GM19324 (cell line): ENCODE measurements around the gene KANSL2.
"Not testable (repeated sequence)": the region's sequence is repeated elsewhere in the genome, so short reads cannot be mapped to it uniquely, and the experiment has no call there.

Experiments used
- ATAC-seq: cut with Tn5 transposase; IDR thresholded peaks from one replicate; pipeline ENCODE4 v1.9.1; 2021; ENCODE audit warnings: mild to moderate bottlenecking, moderate library complexity; ENCODE audit not compliant: unreplicated experiment, low FRiP score

The KANSL2 gene

DNA sequence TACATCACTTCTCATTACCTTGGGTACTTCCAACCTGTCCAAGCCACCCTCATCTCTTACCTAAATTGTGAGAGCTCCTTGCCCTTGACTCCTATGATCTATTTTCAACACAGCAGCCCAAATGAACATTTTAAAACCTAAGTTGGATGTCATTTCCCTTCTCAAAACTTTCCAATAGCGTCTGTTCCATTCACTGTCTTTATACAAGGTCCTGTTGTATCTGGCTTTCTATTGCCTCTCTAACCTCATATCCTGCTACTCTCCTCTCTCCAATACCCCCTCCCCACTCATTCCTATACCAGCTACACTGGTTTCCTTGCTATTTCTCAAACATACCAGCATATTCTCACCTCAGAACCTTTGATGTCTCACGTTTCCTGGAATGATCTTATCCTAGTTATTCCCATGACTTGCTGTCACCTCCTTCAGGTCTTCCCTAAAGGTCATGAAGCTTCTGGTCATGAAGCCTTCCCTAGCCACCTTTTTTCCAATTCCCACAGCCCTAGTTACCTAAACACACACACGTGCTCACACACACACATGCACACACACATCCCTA is 4.1 kb upstream of the KANSL2 start:
- no peak for ATAC-seq

DNA sequence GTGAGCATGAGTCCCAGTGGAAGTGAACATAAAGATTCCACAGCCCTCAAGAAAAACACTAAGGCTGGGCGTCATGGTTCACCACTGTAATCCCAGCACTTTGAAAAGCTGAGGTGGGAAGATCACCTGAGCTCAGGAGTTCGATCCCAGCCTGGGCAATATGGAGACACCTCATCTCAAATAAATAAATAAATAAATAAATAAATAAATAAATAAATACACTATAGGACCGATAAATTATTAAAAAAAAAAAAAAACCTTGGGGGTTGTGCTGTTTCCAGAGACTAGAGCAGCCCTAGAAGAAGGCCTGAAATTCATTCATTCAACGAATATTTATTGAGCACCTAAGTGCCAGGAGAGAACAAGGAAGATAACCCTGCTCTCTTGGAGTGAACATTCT is 1.5 kb upstream of the KANSL2 start:
- ATAC-seq: no peak

DNA sequence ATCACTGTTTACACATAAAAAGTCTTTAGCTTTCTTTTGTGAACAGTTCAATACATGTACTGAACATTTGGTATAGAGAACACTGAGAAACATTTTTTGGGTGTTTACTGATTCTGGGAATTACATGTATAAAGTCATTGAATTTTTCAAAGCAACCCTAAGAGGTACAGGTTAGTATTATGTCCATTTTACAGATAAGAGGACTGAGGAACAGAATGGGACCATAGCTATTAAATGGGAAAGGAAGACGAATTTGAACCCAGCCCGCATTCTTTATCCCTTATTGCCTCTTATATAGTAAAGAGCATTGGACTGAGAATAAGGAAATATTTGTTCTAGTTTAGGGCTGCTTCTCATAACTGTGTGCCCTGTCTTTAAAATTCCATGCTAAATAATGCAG is 889 bp upstream of the KANSL2 start:
- ATAC-seq: no peak

DNA sequence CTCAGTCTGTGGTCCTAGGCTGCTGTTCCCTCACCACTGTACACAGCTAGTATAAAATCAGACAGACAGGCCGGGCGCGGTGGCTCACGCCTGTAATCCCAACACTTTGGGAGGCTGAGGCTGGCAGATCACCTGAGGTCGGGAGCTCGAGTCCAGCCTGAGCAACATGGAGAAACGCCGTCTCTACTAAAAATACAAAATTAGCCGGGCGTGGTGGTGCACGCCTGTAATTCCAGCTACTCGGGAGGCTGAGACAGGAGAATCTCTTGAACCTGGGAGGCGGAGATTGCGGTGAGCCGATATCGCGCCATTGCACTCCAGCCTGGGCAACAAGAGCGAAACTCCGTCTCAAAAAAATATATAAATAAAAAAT is 481 bp upstream of the KANSL2 start:
- not testable (repeated sequence) for ATAC-seq

DNA sequence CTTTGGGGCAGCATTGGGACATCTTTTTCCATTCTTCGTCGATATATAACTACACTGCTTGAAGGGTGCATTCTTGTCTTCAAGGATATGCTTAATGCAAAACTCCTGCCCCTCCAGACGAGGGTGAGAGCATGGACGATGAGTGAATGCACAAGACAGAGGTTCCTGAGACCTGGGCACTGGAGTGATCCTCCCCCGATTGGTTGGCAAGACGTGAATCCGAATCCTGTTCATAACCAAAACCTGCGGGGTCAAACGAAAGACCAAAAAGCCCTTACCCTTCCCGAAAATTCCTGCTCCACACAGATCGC is 684 bp downstream of the KANSL2 start:
- ATAC-seq: no peak

DNA sequence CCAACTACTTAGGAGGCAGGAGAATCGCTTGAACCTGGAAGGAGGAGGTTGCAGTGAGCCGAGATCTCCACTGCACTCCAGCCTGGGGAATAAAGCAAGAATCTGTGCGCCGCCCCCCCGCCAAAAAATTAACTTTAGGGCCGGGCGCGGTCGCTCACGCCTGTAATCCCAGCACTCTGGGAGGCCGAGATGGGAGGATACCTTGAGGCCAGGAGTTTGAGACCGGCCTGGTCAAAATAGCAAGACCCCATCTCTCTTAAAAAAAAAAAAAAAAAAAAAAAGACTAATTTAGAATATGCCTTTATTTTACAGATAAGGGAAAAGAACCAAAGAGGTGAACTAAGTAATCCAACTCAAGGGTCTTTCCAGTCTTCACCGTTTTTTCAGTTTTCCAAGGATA is 1.2 kb downstream of the KANSL2 start:
- no peak for ATAC-seq

DNA sequence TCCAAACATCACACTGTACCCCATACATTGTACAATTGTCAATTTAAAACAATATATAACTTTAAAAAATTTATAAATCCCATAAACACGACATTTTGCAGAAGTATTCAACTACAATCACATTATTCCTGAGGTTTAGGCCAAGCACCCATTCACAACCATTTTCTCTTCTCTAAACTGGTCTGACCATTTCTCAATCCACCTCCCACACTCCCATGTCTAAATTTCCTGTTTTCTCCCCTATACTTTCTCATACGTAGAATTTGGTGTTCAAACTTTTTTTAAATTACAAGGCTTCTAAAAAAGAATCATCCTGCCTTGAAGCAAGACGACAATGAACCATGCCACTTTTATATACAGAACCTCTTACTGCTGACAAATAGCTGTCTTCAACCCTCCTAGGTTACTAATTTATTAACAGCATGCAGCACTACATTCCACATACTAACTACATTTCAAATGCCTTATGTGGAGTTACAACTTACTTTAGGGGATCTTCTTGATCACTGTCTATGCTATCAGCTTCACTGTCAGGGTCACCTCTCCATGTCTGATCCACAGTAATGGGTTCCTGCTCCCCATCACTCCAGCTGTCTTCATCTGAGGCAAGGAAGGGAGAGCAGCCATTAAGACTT is 3.4 kb downstream of the KANSL2 start:
- no peak for ATAC-seq

DNA sequence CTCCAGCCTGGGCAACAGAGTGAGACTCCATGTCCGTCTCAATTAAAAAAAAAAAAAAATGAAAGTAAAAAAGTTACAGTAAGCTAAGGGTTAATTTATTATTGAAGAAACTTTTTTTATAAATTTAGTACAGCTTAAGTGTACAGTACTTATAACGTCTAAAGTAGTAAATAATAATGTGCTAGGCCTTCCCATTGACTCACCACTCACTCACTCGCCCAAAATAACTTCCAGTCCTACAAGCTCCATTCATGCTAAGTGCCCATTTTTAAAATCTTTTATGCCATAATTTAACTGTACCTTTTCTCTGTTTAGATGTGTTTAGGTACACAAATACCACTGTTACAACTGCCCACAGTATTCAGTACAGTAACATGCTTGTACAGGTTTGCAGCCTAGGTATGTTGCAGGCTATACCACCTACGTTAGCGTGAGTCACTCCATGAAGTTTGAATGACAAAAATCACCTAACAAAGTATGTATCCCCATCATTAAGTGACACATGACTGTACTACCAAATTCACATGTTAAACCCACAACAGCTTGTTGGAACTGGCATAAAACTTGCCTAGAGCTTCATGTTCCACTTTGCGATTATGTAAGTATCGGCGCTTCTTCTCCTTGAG is 10.7 kb downstream of the KANSL2 start:
- ATAC-seq: no peak

DNA sequence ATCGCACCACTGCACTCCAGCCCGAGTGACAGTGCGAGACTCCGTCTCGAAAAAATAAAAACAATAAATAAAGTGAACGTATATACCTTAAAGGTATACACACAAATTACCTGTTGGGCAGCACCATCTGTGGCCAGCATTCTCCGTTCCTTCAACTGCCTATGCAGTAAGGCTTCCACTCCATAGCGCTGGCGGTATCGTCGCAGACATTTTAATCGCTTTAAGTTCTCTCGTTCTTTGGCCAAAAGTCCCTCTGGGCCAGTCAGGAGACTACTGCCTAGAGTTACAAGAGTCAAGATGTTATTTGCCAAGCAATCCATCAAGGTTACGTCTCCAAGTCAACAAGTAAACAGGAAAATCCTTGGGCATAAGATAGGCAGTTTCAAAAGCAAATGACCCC is 13.0 kb downstream of the KANSL2 start:
- ATAC-seq: no peak

DNA sequence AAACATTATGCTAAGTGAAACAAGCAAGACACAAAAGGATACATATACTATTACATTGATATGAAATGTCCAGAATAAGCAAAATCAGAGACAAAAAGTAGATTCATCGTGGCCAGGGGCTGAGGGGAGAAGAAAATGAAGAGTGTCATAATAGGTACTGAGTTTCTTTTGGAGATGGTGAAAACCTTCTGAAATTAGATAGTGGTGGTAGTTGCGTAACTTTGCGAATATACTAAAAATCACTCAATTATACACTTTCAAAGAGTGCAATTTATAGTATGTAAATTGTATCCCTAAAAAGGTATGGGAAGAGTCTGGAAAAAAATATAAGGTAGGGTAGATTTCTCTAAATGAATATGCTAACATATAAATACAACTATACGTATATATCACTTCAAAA is 22.2 kb downstream of the KANSL2 start:
- ATAC-seq: no peak

DNA sequence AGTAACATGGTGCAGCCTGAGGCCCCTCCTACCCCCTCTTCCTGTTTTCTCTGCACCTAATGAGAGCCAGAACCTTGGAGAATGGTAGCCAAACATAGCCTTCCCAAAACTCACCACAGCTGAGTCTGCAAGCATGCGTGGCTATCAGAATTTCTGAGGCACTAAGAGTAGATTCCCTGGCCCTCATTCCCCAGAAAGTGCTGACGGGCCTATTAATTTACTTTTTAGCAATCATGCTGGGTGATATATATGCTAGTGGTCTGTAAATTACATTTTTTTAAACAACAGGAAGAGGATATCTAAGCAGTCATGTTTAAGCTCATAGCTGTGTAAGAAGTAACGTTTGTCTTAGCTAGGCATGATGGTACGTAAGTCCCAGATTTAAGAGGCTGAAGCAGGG is 30.4 kb downstream of the KANSL2 start:
- ATAC-seq: no peak

DNA sequence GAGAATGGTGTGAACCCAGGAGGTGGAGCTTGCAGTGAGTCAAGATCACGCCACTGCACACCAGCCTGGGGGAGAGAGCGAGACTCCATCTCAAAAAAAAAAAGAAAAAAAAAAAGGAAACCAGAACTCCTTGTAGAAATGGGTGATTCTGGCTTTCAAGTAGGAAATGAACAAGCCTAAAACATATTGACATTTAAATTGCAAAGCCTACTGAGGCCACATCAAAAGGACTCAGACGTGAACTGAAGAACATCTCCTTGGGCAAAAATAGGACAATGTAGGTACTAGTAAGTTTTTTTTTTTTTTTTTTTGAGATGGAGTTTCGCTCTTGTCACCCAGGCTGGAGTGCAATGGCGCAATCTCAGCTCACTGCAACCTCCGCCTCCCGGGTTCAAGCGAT is 36.7 kb downstream of the KANSL2 start:
- ATAC-seq: not testable (repeated sequence)

DNA sequence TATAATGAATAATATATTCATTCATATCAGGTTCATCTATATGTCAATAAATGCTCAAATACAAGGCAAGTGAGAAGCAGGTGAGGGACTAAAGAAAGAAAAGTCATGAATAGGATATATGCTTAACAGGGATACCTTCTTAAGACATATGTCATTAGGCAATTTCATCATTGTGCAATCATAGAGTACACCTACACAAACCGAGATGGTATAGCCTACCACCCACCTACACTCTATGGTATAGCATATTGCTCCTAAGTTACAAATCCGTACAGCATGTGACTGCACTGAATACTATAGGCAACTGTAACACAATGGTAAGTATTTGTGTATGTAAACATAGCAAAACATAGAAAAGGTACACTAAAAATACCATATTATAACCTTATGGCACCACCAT is 39.0 kb downstream of the KANSL2 start:
- ATAC-seq: no peak

DNA sequence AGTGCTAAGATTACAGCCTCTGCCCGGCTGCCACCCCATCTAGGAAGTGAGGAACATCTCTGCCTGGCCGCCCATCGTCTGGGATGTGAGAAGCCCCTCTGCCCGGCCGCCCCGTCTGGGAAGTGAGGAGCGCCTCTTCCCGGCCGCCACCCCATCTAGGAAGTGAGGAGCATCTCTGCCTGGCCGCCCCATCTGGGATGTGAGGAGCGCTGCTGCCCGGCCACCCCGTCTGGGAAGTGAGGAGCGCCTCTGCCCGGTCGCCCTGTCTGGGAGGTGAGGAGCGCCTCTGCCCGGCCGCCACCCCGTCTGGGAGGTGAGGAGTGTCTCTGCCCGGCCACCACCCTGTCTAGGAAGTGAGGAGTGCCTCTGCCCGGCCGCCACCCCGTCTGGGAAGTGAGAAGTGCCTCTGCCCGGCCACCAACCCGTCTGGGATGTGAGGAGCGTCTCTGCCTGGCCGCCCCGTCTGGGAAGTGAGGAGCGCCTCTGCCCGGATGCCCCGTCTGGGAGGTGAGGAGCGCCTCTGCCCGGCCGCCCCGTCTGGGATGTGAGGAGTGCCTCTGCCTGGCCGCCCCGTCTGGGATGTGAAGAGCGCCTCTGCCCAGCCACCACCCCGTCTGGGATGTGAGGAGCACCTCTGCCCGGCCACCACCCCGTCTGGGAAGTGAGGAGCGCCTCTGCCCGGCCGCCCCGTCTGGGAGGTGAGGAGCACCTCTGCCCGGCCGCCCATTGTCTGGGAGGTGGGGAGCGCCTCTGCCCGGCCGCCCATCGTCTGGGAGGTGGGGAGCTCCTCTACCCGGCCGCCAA is 40.1 kb downstream of the KANSL2 start:
- ATAC-seq: not testable (repeated sequence)

DNA sequence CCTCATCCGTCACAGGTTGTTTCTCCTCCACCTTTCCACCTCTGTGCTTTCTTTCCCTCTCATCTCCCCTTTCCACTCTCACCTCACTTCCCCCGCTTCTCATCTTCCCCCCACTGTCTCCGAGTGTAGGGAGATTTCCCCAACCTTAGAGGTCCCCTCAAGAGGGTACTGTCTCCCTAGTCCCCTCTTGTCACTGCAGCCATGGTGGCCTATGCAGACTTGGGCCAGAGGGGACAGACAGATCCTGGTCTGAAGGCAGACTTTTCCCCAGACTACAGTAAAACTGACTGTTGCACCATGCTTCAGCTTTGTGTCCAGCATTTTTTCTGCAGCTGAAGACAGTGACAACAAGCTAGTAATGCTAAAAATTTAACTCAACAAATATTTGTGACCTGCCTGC is 41.2 kb downstream of the KANSL2 start:
- no peak for ATAC-seq

DNA sequence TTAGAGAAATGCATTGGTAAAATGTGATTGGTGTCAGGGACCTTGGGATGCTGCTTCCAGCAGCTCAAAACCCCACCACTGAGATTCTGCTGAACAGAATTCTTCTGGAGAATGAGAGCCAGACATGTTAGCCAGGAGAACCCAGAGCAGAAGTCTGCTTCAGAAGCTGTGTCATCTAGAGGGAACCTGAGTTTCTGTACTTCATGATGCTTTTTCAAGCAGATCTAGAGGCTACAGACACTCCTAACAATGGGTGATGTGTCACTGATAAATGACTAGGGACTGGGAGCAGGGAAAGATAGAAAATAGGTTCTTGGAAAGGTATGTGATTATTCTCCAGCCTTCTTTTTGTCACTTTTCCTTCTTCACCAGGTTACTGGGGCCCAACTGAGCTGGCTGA is 41.6 kb downstream of the KANSL2 start:
- no peak for ATAC-seq

DNA sequence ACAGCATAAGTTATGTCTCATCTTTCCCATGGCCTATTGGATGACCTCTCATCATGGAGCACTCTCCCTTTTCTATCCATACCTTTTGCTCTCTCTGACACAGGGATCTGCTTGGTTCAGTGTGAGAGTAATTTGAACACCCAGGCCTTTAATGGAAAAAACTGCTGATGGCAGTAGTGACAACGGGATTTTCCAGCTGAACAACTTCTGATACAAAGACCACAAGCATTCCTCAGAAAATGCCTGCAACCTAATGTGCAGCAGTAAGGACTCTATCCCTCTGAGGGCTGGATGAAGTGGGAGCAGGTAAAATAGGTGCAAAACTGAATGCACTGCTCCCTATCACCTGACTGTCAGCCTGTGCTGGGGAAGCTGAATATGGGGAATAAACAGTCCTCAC is 51.0 kb downstream of the KANSL2 start:
- no peak for ATAC-seq

DNA sequence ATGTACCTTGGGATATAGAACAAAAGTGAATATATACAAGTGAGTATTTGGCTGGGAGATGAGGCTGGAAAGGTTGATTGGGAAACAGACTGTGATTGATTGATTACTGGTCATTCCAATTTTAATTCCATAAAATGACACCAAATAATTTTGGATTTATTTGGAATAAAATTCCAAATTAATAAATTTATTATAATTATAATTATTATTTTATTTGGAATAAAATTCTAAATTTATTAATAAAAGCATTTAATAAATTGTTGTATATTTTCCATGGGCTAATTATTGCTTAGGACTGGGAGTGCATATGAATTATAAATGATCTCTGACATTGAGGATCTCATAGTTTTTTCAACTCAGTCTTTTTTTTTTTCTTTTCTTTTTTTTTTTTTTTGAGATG is 51.7 kb downstream of the KANSL2 start:
- ATAC-seq: no peak

DNA sequence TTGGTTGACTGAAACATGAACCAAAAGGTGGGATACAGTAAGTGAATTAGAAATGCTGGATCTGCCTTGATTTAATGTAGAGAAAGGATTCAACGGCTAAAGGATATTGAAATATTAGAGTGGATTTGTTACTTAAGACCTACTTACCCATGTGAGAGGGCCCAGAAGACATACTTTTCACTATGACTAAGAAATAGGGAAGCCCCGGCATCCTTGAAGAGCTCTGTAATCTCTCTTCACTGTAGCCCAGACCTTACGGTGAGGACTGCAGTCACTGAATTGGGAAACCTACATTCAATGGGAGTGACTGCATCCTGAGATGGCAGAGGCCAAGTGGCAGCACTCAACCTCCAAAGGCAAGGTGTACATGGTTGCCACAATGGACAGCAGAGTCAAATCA is 52.5 kb downstream of the KANSL2 start:
- no peak for ATAC-seq

DNA sequence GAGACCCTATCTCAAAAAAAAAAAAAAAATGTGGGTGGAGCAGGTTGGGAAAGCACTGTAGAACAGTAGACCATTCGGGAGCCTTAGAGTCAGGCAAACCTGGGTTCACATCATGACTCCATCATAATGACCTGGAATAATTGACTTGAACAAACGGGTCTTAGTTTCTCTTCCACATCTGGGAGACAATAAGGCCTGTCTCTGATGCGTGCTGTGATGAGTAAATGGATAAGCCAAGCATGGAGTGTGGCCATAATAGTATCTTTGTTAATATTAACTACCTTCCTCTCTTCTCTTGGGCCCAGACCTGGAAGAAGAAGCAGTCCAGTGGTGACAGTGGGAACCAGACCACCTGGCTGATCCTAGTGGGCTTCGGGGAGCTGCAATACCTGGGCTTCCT is 54.5 kb downstream of the KANSL2 start:
- no peak for ATAC-seq

DNA sequence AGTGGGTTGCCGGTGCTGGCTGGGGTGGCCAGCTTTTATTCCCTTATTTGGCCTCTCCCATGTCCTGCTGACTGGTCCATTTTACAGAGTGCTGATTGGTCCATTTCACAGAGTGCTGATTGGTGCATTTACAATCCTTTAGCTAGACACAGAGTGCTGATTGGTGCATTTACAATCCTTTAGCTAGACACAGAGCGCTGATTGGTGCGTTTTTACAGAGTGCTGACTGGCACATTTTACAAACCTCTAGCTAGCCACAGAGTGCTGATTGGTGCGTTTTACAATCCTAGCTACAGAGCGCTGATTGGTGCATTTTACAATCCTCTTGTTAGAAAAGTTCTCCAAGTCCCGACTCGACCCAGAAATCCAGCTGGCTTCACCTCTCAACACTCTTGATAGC is 59.0 kb downstream of the KANSL2 start:
- ATAC-seq: not testable (repeated sequence)

DNA sequence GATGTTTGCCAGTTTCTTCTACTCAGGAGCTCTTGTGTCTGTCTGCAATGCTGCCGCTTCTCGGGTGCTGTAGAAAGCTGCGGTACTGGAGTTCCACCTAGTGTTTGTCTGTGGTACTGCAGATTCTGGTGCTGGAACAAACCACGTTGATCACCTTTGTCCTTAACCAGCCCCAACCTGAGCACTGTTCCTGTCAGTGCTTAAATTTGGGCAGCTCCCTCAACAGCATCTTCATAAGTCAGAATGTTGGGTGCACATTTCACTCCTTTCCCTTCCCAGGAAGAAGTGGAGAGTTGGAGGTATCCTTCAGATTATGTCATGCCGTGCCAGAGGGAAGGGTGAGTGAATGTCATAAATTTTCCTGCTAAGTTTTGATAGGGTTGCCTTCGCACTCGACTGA is 63.5 kb downstream of the KANSL2 start:
- ATAC-seq: no peak
